ENCODE measurements around the gene NABP1. TPM values are rescaled to one million over a fixed set of nuclear protein-coding genes. Genes with fewer than 3 reads are reported as not detected.

Gene NABP1
- polyA plus RNA-seq, 1 of the 3 experiments (the other 2 are of a cell fraction) = 19.1 TPM

GRCh38 chr2:191705701-191706100 is 27.8 kb downstream of the NABP1 start:
- Histone ChIP-seq H3K9me2 (no peaks in the 10 kb centered on the region), H3F3A (replicated peaks; ENCODE audit: insufficient read depth) (no peaks in the 10 kb centered on the region), H3K4me3 (ENCODE audit: low read depth in 2 of 2, low read length in 1 of 2) (no peak overlapping the region), H3K27ac (ENCODE audit: low read depth in 2 of 2, low read length in 1 of 2) (no peak overlapping the region), H3K4me1 (ENCODE audit: control insufficient read depth in 1 of 2, insufficient read depth in 2 of 2, low read depth in 1 of 2, low read length in 1 of 2) (no peaks in the 10 kb centered on the region), H3K27me3 (ENCODE audit: insufficient read depth) (no peaks in the 10 kb centered on the region), H2AFZ (ENCODE audit: low read depth) (no peak overlapping the region), H4K20me1 (ENCODE audit: insufficient read depth) (no peaks in the 10 kb centered on the region), H3K9me3 (no peaks in the 10 kb centered on the region), H3K4me2 (no peak overlapping the region), H3K36me3 (replicated peaks in 1 of 2; ENCODE audit: control insufficient read depth in 1 of 2, insufficient read depth in 2 of 2, low read length in 1 of 2) (no peaks in the 10 kb centered on the region), H3K79me2 (ENCODE audit: insufficient read depth) (no peaks in the 10 kb centered on the region), H3K9ac (no peak overlapping the region)
- ChIA-PET CTCF (no interaction called here), POLR2A (no interaction called here)
- TF ChIP-seq RFX5 (IDR thresholded peaks at IDR 0.05; ENCODE audit: low read length) (no peak), POLR2AphosphoS5 (IDR thresholded peaks at IDR 0.05; ENCODE audit: low read depth, low read length) (no peak), TEAD4 (IDR thresholded peaks at IDR 0.05; ENCODE audit: borderline replicate concordance, insufficient read depth) (no peak), IRF3 (IDR thresholded peaks at IDR 0.05; ENCODE audit: low read depth, low read length) (no peak), YY1 (IDR thresholded peaks at IDR 0.05; ENCODE audit: low read depth) (no peak), SMC3 (IDR thresholded peaks at IDR 0.05; ENCODE audit: low read depth, low read length) (no peak), REST (IDR thresholded peaks at IDR 0.05; ENCODE audit: low read depth, low read length) (no peak), NFIC (IDR thresholded peaks at IDR 0.05; ENCODE audit: borderline replicate concordance) (no peak), USF2 (IDR thresholded peaks at IDR 0.05; ENCODE audit: borderline replicate concordance, low read depth, low read length) (no peak), EZH2phosphoT487 (IDR thresholded peaks at IDR 0.05; ENCODE audit: borderline replicate concordance, low read depth) (no peak)
- WGBS (ENCODE audit: low lambda C conversion rate) = 83% methylated on average over 1 of the region's 1 CpG
- no peak for DNase-seq

GRCh38 chr2:191706791-191707190 is 28.9 kb downstream of the NABP1 start:
- CTCF ChIA-PET = interaction anchor here (1.0 to 1.7 kb wide), 4 partner anchors 9 to 551 kb away, joined by 3 to 7 read pairs (median 5); no protein-coding TSS in a partner anchor
- TF ChIP-seq RXRA (IDR thresholded peaks at IDR 0.05; ENCODE audit: borderline replicate concordance, low read depth) = no peak
- no peak for TF ChIP-seq SMC3 (IDR thresholded peaks at IDR 0.05; ENCODE audit: low read depth, low read length)
- TF ChIP-seq FOXJ3 (CRISPR knock-in tag; IDR thresholded peaks at IDR 0.05) = no peak
- TF ChIP-seq CTCF (IDR thresholded peaks at IDR 0.05) = no peak
- TF ChIP-seq MXI1 (IDR thresholded peaks at IDR 0.05; ENCODE audit: low read depth, low read length) = no peak
- no peak for TF ChIP-seq CHD2 (IDR thresholded peaks at IDR 0.05; ENCODE audit: low read length, partially characterized antibody)
- H2AFZ ChIP-seq (ENCODE audit: low read depth) = no peak overlapping the region
- H3K4me1 ChIP-seq (ENCODE audit: control insufficient read depth in 1 of 2, insufficient read depth in 2 of 2, low read depth in 1 of 2, low read length in 1 of 2) = no peaks in the 10 kb centered on the region
- no peak overlapping the region for H3K4me3 ChIP-seq (ENCODE audit: low read depth in 2 of 2, low read length in 1 of 2)
- no peaks in the 10 kb centered on the region for H3K9me3 ChIP-seq
- H3K79me2 ChIP-seq (ENCODE audit: insufficient read depth) = no peaks in the 10 kb centered on the region
- no peaks in the 10 kb centered on the region for H3F3A ChIP-seq (replicated peaks; ENCODE audit: insufficient read depth)
- H4K20me1 ChIP-seq (ENCODE audit: insufficient read depth) = no peaks in the 10 kb centered on the region
- no peak for DNase-seq
- POLR2A ChIA-PET = no interaction called here
- no peak overlapping the region for H3K4me2 ChIP-seq
- H3K27me3 ChIP-seq (ENCODE audit: insufficient read depth) = no peaks in the 10 kb centered on the region
- H3K36me3 ChIP-seq (replicated peaks in 1 of 2; ENCODE audit: control insufficient read depth in 1 of 2, insufficient read depth in 2 of 2, low read length in 1 of 2) = no peaks in the 10 kb centered on the region
- H3K27ac ChIP-seq (ENCODE audit: low read depth in 2 of 2, low read length in 1 of 2) = no peak overlapping the region
- H3K9me2 ChIP-seq = no peaks in the 10 kb centered on the region
- WGBS (ENCODE audit: low lambda C conversion rate) = 89% methylated on average over 2 of the region's 2 CpGs
- H3K9ac ChIP-seq = no peak overlapping the region
